Erythroblast (primary cell): ENCODE measurements around the gene KIRREL1.

Experiments used
- DNase-seq, 2 experiments: peaks; one replicate each; lab custom pipeline; 2025; lab: John Stamatoyannopoulos, UW
- GATA1 ChIP-seq: IDR thresholded peaks from 2 replicates; pipeline ENCODE4 v1.6.1; 2011; ENCODE audit warnings: low read depth, mild to moderate bottlenecking, control low read depth, low read length, moderate library complexity
- POLR2A ChIP-seq: IDR thresholded peaks from 2 replicates; pipeline ENCODE4 v1.6.1; 2011; ENCODE audit warnings: mild to moderate bottlenecking, low read length

The KIRREL1 gene

GRCh38 chr1:158007180-158007579 is 13.7 kb downstream of the KIRREL1 start:
- no peak for TF ChIP-seq POLR2A
- no peak for TF ChIP-seq GATA1
- no peak for DNase-seq

- DNase-seq = no peak
- no peak for TF ChIP-seq GATA1
- TF ChIP-seq POLR2A = no peak
Observed at GRCh38 chr1:158007667-158008386, 14.4 kb downstream of the KIRREL1 start.

- TF ChIP-seq POLR2A = no peak
- TF ChIP-seq GATA1 = no peak
- DNase-seq = no peak
Observed at GRCh38 chr1:158008630-158009029, 15.2 kb downstream of the KIRREL1 start.

GRCh38 chr1:158011714-158012113 is 18.3 kb downstream of the KIRREL1 start:
- TF ChIP-seq GATA1 (no peak), POLR2A (no peak)
- DNase-seq = no peak

GRCh38 chr1:158013840-158014730 is 20.6 kb downstream of the KIRREL1 start:
- no peak for TF ChIP-seq GATA1
- TF ChIP-seq POLR2A = no peak
- no peak for DNase-seq

- TF ChIP-seq POLR2A (no peak), GATA1 (no peak)
- DNase-seq = no peak
Observed at GRCh38 chr1:158014731-158015320, 21.4 kb downstream of the KIRREL1 start.

GRCh38 chr1:158016651-158017335 is 23.3 kb downstream of the KIRREL1 start:
- no peak for DNase-seq
- TF ChIP-seq POLR2A (no peak), GATA1 (no peak)

GRCh38 chr1:158017800-158018595 is 24.6 kb downstream of the KIRREL1 start:
- no peak for DNase-seq
- TF ChIP-seq POLR2A (no peak), GATA1 (no peak)

GRCh38 chr1:158019171-158019868 is 25.9 kb downstream of the KIRREL1 start:
- TF ChIP-seq GATA1 = no peak
- TF ChIP-seq POLR2A = no peak
- no peak for DNase-seq

GRCh38 chr1:158020259-158020885 is 26.9 kb downstream of the KIRREL1 start:
- TF ChIP-seq POLR2A (no peak), GATA1 (no peak)
- DNase-seq = no peak

- TF ChIP-seq POLR2A (no peak), GATA1 (no peak)
- no peak for DNase-seq
Observed at GRCh38 chr1:158020886-158021620, 27.6 kb downstream of the KIRREL1 start.

- DNase-seq = no peak
- TF ChIP-seq GATA1 (no peak), POLR2A (no peak)
Observed at GRCh38 chr1:158021721-158022120, 28.3 kb downstream of the KIRREL1 start.
